Panc1 (cell line): ENCODE measurements around the gene BACH2. TPM values are rescaled to one million over a fixed set of nuclear protein-coding genes. Genes with fewer than 3 reads are reported as not detected.

Source experiments
- ATAC-seq: fragments of 200-7000 bp; cut with Tn5 transposase; 2 replicates; pipeline ENCODE4 v1.9.1; 2020; ENCODE audit warnings: mild to moderate bottlenecking, moderate library complexity
- BruUV-seq: library from RNA; stranded (reverse); fragments of 400-500 nt; replicated peaks from 2 replicates; lab custom pipeline; 2021; lab: Mats Ljungman, UMichigan
- CTCF ChIA-PET: fragments of 300-600 bp; sonication (Branson Sonifier 250); formaldehyde crosslinking; loops from one replicate; lab custom pipeline; 2022; ENCODE audit warnings: antibody characterized with exemption; lab: Charles Lee
- POLR2A ChIA-PET: fragments of 300-600 bp; sonication (Branson Sonifier 250); formaldehyde crosslinking; loops from one replicate; lab custom pipeline; 2022; ENCODE audit warnings: antibody characterized with exemption; lab: Charles Lee
- DNase-seq: peaks from one replicate; pipeline ENCODE4 v3.0.0-alpha.2; 2010; ENCODE audit warnings: low read depth, low spot score
- H3K27ac ChIP-seq: 2 replicates; pipeline ENCODE4 v1.5.1; 2011; ENCODE audit warnings: mild to moderate bottlenecking, low read length, inconsistent platforms
- H3K27me3 ChIP-seq: fragments of 200-500 bp; sonication (Bioruptor generic); 2 replicates; pipeline ENCODE4 v1.6.0; 2014; ENCODE audit warnings: low read length, inconsistent platforms; ENCODE audit not compliant: control insufficient read depth, insufficient read depth
- H3K36me3 ChIP-seq: fragments of 200-500 bp; sonication (Bioruptor generic); 2 replicates; pipeline ENCODE4 v1.5.1; 2014; ENCODE audit warnings: inconsistent platforms, mild to moderate bottlenecking, low read length, moderate library complexity; ENCODE audit not compliant: control insufficient read depth, insufficient read depth
- H3K4me1 ChIP-seq: 2 replicates; pipeline ENCODE4 v1.5.1; 2011; ENCODE audit warnings: inconsistent platforms, mild to moderate bottlenecking, low read length, moderate library complexity; ENCODE audit not compliant: control insufficient read depth, insufficient read depth
- H3K4me3 ChIP-seq, 2 experiments: 2 replicates each; pipeline ENCODE4 v1.5.1; 2011 to 2012; ENCODE audit warnings: low read depth in 2 of 2, low read length in 2 of 2, mild to moderate bottlenecking in 2 of 2, inconsistent platforms in 1 of 2, moderate library complexity in 1 of 2
- H3K9me3 ChIP-seq: fragments of 200-500 bp; sonication (Bioruptor generic); 2 replicates; pipeline ENCODE4 v1.5.1; 2014; ENCODE audit warnings: low read depth, mild to moderate bottlenecking, inconsistent platforms, low read length, moderate library complexity; ENCODE audit not compliant: control insufficient read depth, insufficient read depth
- CTCF ChIP-seq: fragments of 450-650 bp; IDR thresholded peaks from 2 replicates; pipeline ENCODE4 v1.5.1; 2017; ENCODE audit warnings: mild to moderate bottlenecking
- POLR2AphosphoS5 ChIP-seq: IDR thresholded peaks from 2 replicates; pipeline ENCODE4 v1.6.1; 2012; ENCODE audit warnings: mild to moderate bottlenecking, low read depth, low read length, moderate library complexity
- REST ChIP-seq, 2 experiments: IDR thresholded peaks; 2 replicates each; pipeline ENCODE4 v1.6.1; 2011 to 2012; ENCODE audit warnings: low read depth in 2 of 2, control low read depth in 1 of 2, low read length in 1 of 2, mild to moderate bottlenecking in 1 of 2, moderate library complexity in 1 of 2; ENCODE audit not compliant: insufficient read depth in 1 of 2
- SIN3A ChIP-seq: IDR thresholded peaks from 2 replicates; pipeline ENCODE4 v1.6.1; 2012; ENCODE audit warnings: low read depth, mild to moderate bottlenecking, low read length, moderate library complexity, borderline replicate concordance; ENCODE audit not compliant: insufficient read depth
- TCF7L2 ChIP-seq: IDR thresholded peaks from 2 replicates; pipeline ENCODE4 v1.6.1; 2011; ENCODE audit warnings: mild to moderate bottlenecking, low read depth, low read length, inconsistent platforms
- in situ Hi-C: cut with HindIII; loops from 2 replicates; pipeline ENCODE4 v1.10.0; 2016; ENCODE audit warnings: low sequenced_read_pairs, low pct_unique_long_range_greater_than_20kb
- intact Hi-C: fragments of 100-400 bp; cut with micrococcal nuclease; formaldehyde crosslinking; loops from one replicate; pipeline ENCODE4 v1.10.0; 2022; ENCODE audit not compliant: unreplicated experiment
- total RNA-seq: library from RNA; stranded (reverse); gene quantifications from one replicate; pipeline ENCODE4 v1.2.1, GENCODE V29; 2021; ENCODE audit not compliant: unreplicated experiment

The BACH2 gene
- total RNA-seq, 1 experiment from 2014 or later, result 1.6 TPM

- CTCF ChIA-PET, result no interaction called here
- BruUV-seq, result no TSS peak
- no peaks in the 10 kb centered on the region for H3K36me3 ChIP-seq
- H3K9me3 ChIP-seq, result no peaks in the 10 kb centered on the region
- DNase-seq (no peak), ATAC-seq (no peak)
- intact Hi-C loops, result no loop called here
- H3K27me3 ChIP-seq, result no peaks in the 10 kb centered on the region; the same call in 1 of the 2 replicates
- TF ChIP-seq REST (IDR thresholded peaks at IDR 0.05; ENCODE audit: insufficient read depth in 1 of 2, low read depth in 2 of 2, low read length in 1 of 2) (no peak), TCF7L2 (no peak), CTCF (no peak), SIN3A (no peak), POLR2AphosphoS5 (no peak)
- POLR2A ChIA-PET, result no interaction called here
- in situ Hi-C loops, result no loop called here
- no peaks in the 10 kb centered on the region for H3K4me1 ChIP-seq
- H3K4me3 ChIP-seq, result no peak overlapping the region
- no peak overlapping the region for H3K27ac ChIP-seq
Observed at GRCh38 chr6:89977808-89978748, 318.6 kb downstream of the BACH2 start.

- in situ Hi-C loops, result no loop called here
- no TSS peak for BruUV-seq
- intact Hi-C loops, result no loop called here
Observed at GRCh38 chr6:89976694-89977020, 320.0 kb downstream of the BACH2 start.

More at GRCh38 chr6:89976694-89977020, 320.0 kb downstream of the BACH2 start:
- Histone ChIP-seq H3K36me3 (no peaks in the 10 kb centered on the region), H3K27me3 (no peaks in the 10 kb centered on the region; the same call in 1 of the 2 replicates), H3K27ac (no peak overlapping the region), H3K4me3 (no peak overlapping the region), H3K9me3 (no peaks in the 10 kb centered on the region), H3K4me1 (no peaks in the 10 kb centered on the region)
- ChIA-PET CTCF (no interaction called here), POLR2A (no interaction called here)
- TF ChIP-seq TCF7L2, result no peak
- TF ChIP-seq CTCF, result no peak
- ATAC-seq (no peak), DNase-seq (no peak)
